Spleen (tissue), 11 donors: Measurements from ENCODE around the gene SPC24. TPM values are rescaled to one million over a fixed set of nuclear protein-coding genes. Genes with fewer than 3 reads are reported as not detected.

ENCODE experiments used
- DNase-seq: peaks from one replicate; pipeline ENCODE4 v3.0.0-alpha.2; 2020
- H3K27ac ChIP-seq, 8 donors: fragments of 200-600 bp; sonication (generic) in 7 of 8; 1 replicate in 4 of 8; 2 replicates in 4 of 8; pipeline versions ENCODE4 v1.5.0 to v1.8.0; 2016 to 2021; ENCODE audit warnings: inconsistent platforms in 4 of 8, mild to moderate bottlenecking in 4 of 8, moderate library complexity in 1 of 8
- H3K27me3 ChIP-seq, 7 donors: fragments of 200-600 bp; sonication (generic) in 6 of 7; replicated peaks in 1 of 7; 1 replicate in 4 of 7; 2 replicates in 3 of 7; pipeline versions ENCODE4 v1.5.0 to v1.8.0; 2016 to 2021; ENCODE audit warnings: inconsistent platforms in 3 of 7, mild to moderate bottlenecking in 1 of 7
- H3K36me3 ChIP-seq, 6 donors: fragments of 200-600 bp; sonication (generic) in 5 of 6; 1 replicate in 4 of 6; 2 replicates in 2 of 6; pipeline versions ENCODE4 v1.5.0 to v1.8.0; 2016 to 2021; ENCODE audit warnings: inconsistent platforms in 2 of 6
- H3K4me1 ChIP-seq, 6 donors: fragments of 200-600 bp; sonication (generic) in 5 of 6; 1 replicate in 3 of 6; 2 replicates in 3 of 6; pipeline versions ENCODE4 v1.5.0 to v1.8.0; 2016 to 2021; ENCODE audit warnings: inconsistent platforms in 3 of 6
- H3K4me3 ChIP-seq, 8 donors: fragments of 200-600 bp; sonication (generic) in 7 of 8; 1 replicate in 4 of 8; 2 replicates in 4 of 8; pipeline versions ENCODE4 v1.5.0 to v1.8.0; 2016 to 2021; ENCODE audit warnings: inconsistent platforms in 4 of 8, mild to moderate bottlenecking in 4 of 8, moderate library complexity in 2 of 8
- H3K9me3 ChIP-seq, 8 donors: fragments of 200-600 bp; sonication (generic) in 7 of 8; 1 replicate in 4 of 8; 2 replicates in 4 of 8; pipeline versions ENCODE4 v1.5.0 to v1.8.0; 2016 to 2021; ENCODE audit warnings: inconsistent platforms in 4 of 8
- CTCF ChIP-seq, 11 experiments: fragments of 200-600 bp in 7 of 11; fragments of 450-650 bp in 4 of 11; sonication (generic) in 4 of 11; IDR thresholded peaks in 8 of 11; conservative IDR thresholded peaks in 3 of 11; 1 replicate in 7 of 11; 2 replicates in 4 of 11; pipeline versions ENCODE4 v1.4.0 to v1.8.0; 2016 to 2021; ENCODE audit warnings: antibody characterized with exemption in 11 of 11, inconsistent platforms in 4 of 11, mild to moderate bottlenecking in 1 of 11
- POLR2A ChIP-seq, 3 donors: fragments of 450-650 bp; IDR thresholded peaks; one replicate each; pipeline ENCODE4 v1.5.1; 2017; ENCODE audit warnings: antibody characterized with exemption in 3 of 3, mild to moderate bottlenecking in 1 of 3
- POLR2AphosphoS5 ChIP-seq, 3 donors: sonication (generic); formaldehyde crosslinking; IDR thresholded peaks; one replicate each; pipeline ENCODE4 v1.5.1; 2017; ENCODE audit warnings: antibody characterized with exemption in 3 of 3
- WGBS, 5 donors: extraction: QIAGEN DNeasy Blood & Tissue Kit in 3 of 5; methylation state at CpG; one replicate each; pipeline versions ENCODE4 v1.1.5 to v1.1.7; 2013 to 2018; 5-methylcytosine and 5-hydroxymethylcytosine counted together
- intact Hi-C: fragments of 100-400 bp; cut with DNase I; formaldehyde crosslinking; loops from one replicate; pipeline ENCODE4 v1.15.0; 2023; ENCODE audit warnings: low total_unique reads
- polyA plus RNA-seq, 3 donors: library from polyadenylated mRNA; stranded (reverse); fragments of 200-250 nt; gene quantifications; one replicate each; pipeline ENCODE4 v1.2.1, GENCODE V29; 2013
- total RNA-seq, 7 donors: library from RNA; depleted of rRNA in 3 of 7; stranded (reverse); fragments of >200 nt in 3 of 7; fragmentation: NEBNext Ultra II Directional in 4 of 7; extraction: Animal tissue kit (Norgen Biotek cat#: 25700) in 4 of 7; gene quantifications; one replicate each; pipeline versions ENCODE4 v1.1.0 to v1.2.1, GENCODE V29; 2016 to 2021
- donor health status: healthy with polysubstance abuse.
- donor health status: DM: no; HTN: no; CAD: no; lungs with moderate emphysema.
- donor health status: DM: no; HTN: no; CAD: no.
- donor health status: Bipolar disorder and iron deficiency.
- donor health status: healthy.
- donor health status: DM: no; HTN: no; CAD: no.
- donor health status: DM: yes; HTN: yes; CAD: no.

SPC24 gene
- total and polyA plus RNA-seq, 10 donors, result 1.7 to 9.7 (median 3.7) TPM

GRCh38 chr19:11203194-11204075, 47.9 kb upstream of the SPC24 start:
- DNase-seq, result no peak
- no peaks in the 10 kb centered on the region for H3K9me3 ChIP-seq
- H3K4me1 ChIP-seq, result peaks cover under 1 to 32% (median 11%) of the 10 kb centered on the region in 6 donors
- H3K27ac ChIP-seq, result peak overlapping the region in 7 of 8 donors; percentile 29 to 74 (median 70)
- peaks cover 0 to 45% (median 4%) of the 10 kb centered on the region in 6 donors for H3K36me3 ChIP-seq
- H3K27me3 ChIP-seq, result no peaks in the 10 kb centered on the region
- 39 to 62% (median 47%) methylated on average over 16 to 17 of the region's 17 CpGs for WGBS, 5 donors
- TF ChIP-seq POLR2AphosphoS5 (IDR thresholded peaks at IDR 0.05), result peak; percentile 17 to 53 (median 26)
- peak; percentile 37 to 86 (median 77) for TF ChIP-seq CTCF (IDR thresholded peaks at IDR 0.05 in 8 of 11, conservative IDR thresholded peaks at IDR 0.05 in 3 of 11)
- TF ChIP-seq POLR2A (IDR thresholded peaks at IDR 0.05), result no peak
- no peak overlapping the region for H3K4me3 ChIP-seq
- intact Hi-C loops, result loop anchor here (5.0 kb wide), 2 partner anchors 76 to 166 kb away; no protein-coding TSS in a partner anchor

- intact Hi-C loops, result loop anchor here (5.0 kb wide), 2 partner anchors 75 to 165 kb away; no protein-coding TSS in a partner anchor
- DNase-seq, result no peak
- 84 to 87% (median 86%) methylated on average over 19 to 20 of the region's 20 CpGs for WGBS, 5 donors
- H3K36me3 ChIP-seq, result peaks cover 0 to 40% (median 4%) of the 10 kb centered on the region in 6 donors
- H3K4me3 ChIP-seq, result no peak overlapping the region
- TF ChIP-seq POLR2AphosphoS5 (IDR thresholded peaks at IDR 0.05), result no peak
- no peak for TF ChIP-seq CTCF (IDR thresholded peaks at IDR 0.05 in 8 of 11, conservative IDR thresholded peaks at IDR 0.05 in 3 of 11)
- TF ChIP-seq POLR2A (IDR thresholded peaks at IDR 0.05), result no peak
- H3K27ac ChIP-seq, result peak overlapping the region in 6 of 8 donors; percentile 47 to 74 (median 70)
- H3K27me3 ChIP-seq, result no peaks in the 10 kb centered on the region
- no peaks in the 10 kb centered on the region for H3K9me3 ChIP-seq
- peaks cover 7 to 40% (median 19%) of the 10 kb centered on the region in 6 donors for H3K4me1 ChIP-seq
These were observed 47.1 kb upstream of the SPC24 start for GRCh38 chr19:11202488-11203193.

GRCh38 chr19:11201791-11202190, 46.2 kb upstream of the SPC24 start:
- peak overlapping the region in 1 of 8 donors; percentile 70 for H3K27ac ChIP-seq
- H3K4me3 ChIP-seq, result no peak overlapping the region
- intact Hi-C loops, result loop anchor here (5.0 kb wide), 2 partner anchors 74 to 164 kb away; no protein-coding TSS in a partner anchor
- H3K27me3 ChIP-seq, result peaks cover 0 to 5% (median 2%) of the 10 kb centered on the region in 7 donors
- WGBS, 5 donors, result 93 to 96% (median 93%) methylated on average over 23 to 24 of the region's 24 CpGs
- H3K9me3 ChIP-seq, result no peaks in the 10 kb centered on the region
- peaks cover 0 to 32% (median 4%) of the 10 kb centered on the region in 6 donors for H3K36me3 ChIP-seq
- no peak for DNase-seq
- peaks cover 8 to 47% (median 23%) of the 10 kb centered on the region in 6 donors for H3K4me1 ChIP-seq
- TF ChIP-seq POLR2AphosphoS5 (IDR thresholded peaks at IDR 0.05) (peak in 1 of 3 donors; percentile 14), POLR2A (IDR thresholded peaks at IDR 0.05) (no peak)

GRCh38 chr19:11200931-11201330, 45.3 kb upstream of the SPC24 start:
- DNase-seq, result no peak
- no peak for TF ChIP-seq POLR2AphosphoS5 (IDR thresholded peaks at IDR 0.05)
- WGBS, 5 donors, result 85 to 93% (median 88%) methylated on average over 9 of the region's 9 CpGs
- peaks cover 12 to 55% (median 30%) of the 10 kb centered on the region in 6 donors for H3K4me1 ChIP-seq
- peaks cover 0 to 32% (median 4%) of the 10 kb centered on the region in 6 donors for H3K36me3 ChIP-seq
- peak overlapping the region in 1 of 8 donors; percentile 70 for H3K27ac ChIP-seq
- H3K27me3 ChIP-seq, result peaks cover 0 to 13% (median 4%) of the 10 kb centered on the region in 7 donors
- intact Hi-C loops, result loop anchor here (5.0 kb wide), 2 partner anchors 74 to 164 kb away; no protein-coding TSS in a partner anchor
- no peaks in the 10 kb centered on the region for H3K9me3 ChIP-seq
- no peak overlapping the region for H3K4me3 ChIP-seq
